OCI-LY3 (cell line): ENCODE measurements around the gene RELB.

Experiments
- CTCF ChIP-seq: fragments of 200-600, 300-600 bp; sonication (generic); IDR thresholded peaks from 2 replicates; pipeline ENCODE4 v1.5.1; 2014; ENCODE audit warnings: antibody characterized with exemption, low read length, low read depth
- EZH2phosphoT487 ChIP-seq: fragments of 200-600 bp; shearing (Covaris generic); IDR thresholded peaks from 2 replicates; pipeline ENCODE4 v1.6.1; 2018; ENCODE audit warnings: antibody characterized with exemption, mixed run types, low read depth

GRCh38 chr19:45057444-45057843 is 56.2 kb downstream of the RELB start:
- TF ChIP-seq CTCF (no peak), EZH2phosphoT487 (no peak)
